Ascending aorta (tissue), 2 donors: ENCODE results near the gene TTC3. TPM values are rescaled to one million over a fixed set of nuclear protein-coding genes. Genes with fewer than 3 reads are reported as not detected.

Source experiments
- DNase-seq, 2 donors: peaks; one replicate each; pipeline ENCODE4 v3.0.0-alpha.2; 2019; ENCODE audit warnings: low spot score in 2 of 2
- H3K27ac ChIP-seq, 2 donors: fragments of 200-600 bp; sonication (generic); one replicate each; pipeline ENCODE4 v1.5.1; 2016 to 2017; ENCODE audit warnings: mild to moderate bottlenecking in 1 of 2
- H3K27me3 ChIP-seq: fragments of 200-600 bp; sonication (generic); one replicate; pipeline ENCODE4 v1.5.1; 2017
- H3K36me3 ChIP-seq, 2 donors: fragments of 200-600 bp; sonication (generic); one replicate each; pipeline ENCODE4 v1.5.1; 2016
- H3K4me1 ChIP-seq, 2 donors: fragments of 200-600 bp; sonication (generic); one replicate each; pipeline ENCODE4 v1.5.1; 2016 to 2017; ENCODE audit warnings: mild to moderate bottlenecking in 1 of 2
- H3K4me3 ChIP-seq, 2 donors: fragments of 200-600 bp; sonication (generic); one replicate each; pipeline ENCODE4 v1.5.1; 2016 to 2017; ENCODE audit warnings: mild to moderate bottlenecking in 1 of 2
- H3K9me3 ChIP-seq, 2 donors: fragments of 200-600 bp; sonication (generic); one replicate each; pipeline ENCODE4 v1.5.1; 2016
- CTCF ChIP-seq, 3 experiments: fragments of 200-600 bp in 2 of 3; fragments of 450-650 bp in 1 of 3; sonication (generic) in 2 of 3; IDR thresholded peaks; one replicate each; pipeline ENCODE4 v1.5.1; 2016 to 2019; ENCODE audit warnings: antibody characterized with exemption in 3 of 3, mild to moderate bottlenecking in 1 of 3, moderate library complexity in 1 of 3
- intact Hi-C: fragments of 100-400 bp; cut with DNase I; formaldehyde crosslinking; loops from one replicate; pipeline ENCODE4 v1.15.1; 2023
- total RNA-seq: library from RNA; depleted of rRNA; stranded (reverse); fragments of >200 nt; gene quantifications from one replicate; pipeline ENCODE4 v1.1.0, GENCODE V29; 2016

The TTC3 gene
- total RNA-seq, 1 donor from 2014 or later: 70.7 TPM

DNA sequence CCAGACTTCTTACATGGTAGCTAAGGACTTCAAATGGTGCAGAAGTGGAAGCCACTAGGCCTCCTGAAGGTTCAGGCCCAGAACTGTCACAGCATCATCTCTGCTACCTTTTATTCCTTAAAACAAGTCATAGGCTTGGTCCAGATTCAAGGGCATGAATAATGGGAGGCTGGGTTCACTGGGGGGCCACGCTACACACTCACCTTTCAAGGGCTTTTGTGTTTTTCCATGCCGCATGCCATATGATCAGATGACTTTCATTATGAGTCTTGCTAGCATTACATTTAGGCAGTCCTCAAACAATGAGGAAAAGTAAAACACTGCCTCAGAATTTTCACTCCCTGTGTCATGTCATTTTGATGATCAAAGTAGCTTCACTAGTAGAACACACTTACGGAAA lies 110.7 kb downstream of the TTC3 start:
- no peak for TF ChIP-seq CTCF (IDR thresholded peaks at IDR 0.05)
- no peaks in the 10 kb centered on the region for H3K27me3 ChIP-seq
- intact Hi-C loops: no loop called here
- no peak for DNase-seq
- H3K36me3 ChIP-seq: peaks cover 13 to 45% of the 10 kb centered on the region in 2 donors
- H3K27ac ChIP-seq: no peak overlapping the region
- no peak overlapping the region for H3K4me3 ChIP-seq
- peaks cover 0 to 5% of the 10 kb centered on the region in 2 donors for H3K4me1 ChIP-seq
- no peaks in the 10 kb centered on the region for H3K9me3 ChIP-seq

DNA sequence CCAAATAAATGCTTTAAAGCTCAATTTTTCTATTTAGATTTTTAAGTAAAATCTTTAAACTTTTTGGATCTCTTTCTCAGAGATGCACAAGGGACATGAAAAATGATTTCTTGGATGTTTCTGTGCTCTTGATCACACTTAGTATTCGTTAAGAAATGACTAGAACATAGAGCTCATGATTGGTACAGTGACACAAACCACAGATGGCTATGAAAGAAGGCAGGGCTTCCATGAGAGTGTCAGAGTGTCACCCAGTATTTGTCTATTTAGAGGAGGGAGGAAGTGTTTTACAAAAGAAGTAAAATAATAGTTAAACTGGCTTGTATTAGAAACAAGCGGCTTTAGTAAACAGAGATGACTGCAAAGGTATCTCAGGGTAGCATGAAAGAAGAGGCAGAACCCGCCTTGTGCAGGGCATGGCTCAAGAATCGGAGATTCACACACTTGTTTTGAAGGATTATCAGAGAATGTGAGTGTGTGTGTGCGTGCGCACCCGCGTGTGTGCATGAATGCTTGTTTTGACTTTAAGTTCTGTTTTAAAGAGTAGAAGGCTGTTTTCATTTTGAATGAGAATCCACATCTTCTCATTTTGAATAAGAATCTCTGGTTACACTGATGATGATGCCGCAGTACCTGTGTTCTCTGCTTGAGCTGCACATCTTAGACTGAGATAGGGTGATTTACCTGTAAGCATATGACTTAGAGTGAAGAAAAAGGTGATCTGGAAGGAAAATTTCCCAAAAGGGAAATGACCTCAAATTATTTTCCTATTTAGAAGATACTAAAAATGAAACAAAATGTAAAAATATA lies 111.9 kb downstream of the TTC3 start:
- intact Hi-C loops: no loop called here
- Histone ChIP-seq H3K4me1 (peaks cover 0 to 5% of the 10 kb centered on the region in 2 donors), H3K27me3 (no peaks in the 10 kb centered on the region), H3K9me3 (no peaks in the 10 kb centered on the region), H3K36me3 (peaks cover 24 to 47% of the 10 kb centered on the region in 2 donors), H3K4me3 (no peak overlapping the region), H3K27ac (no peak overlapping the region)
- TF ChIP-seq CTCF (IDR thresholded peaks at IDR 0.05): no peak
- DNase-seq: no peak

- Histone ChIP-seq H3K9me3 (no peaks in the 10 kb centered on the region), H3K4me3 (no peak overlapping the region), H3K36me3 (peaks cover 38 to 58% of the 10 kb centered on the region in 2 donors), H3K27me3 (no peaks in the 10 kb centered on the region), H3K27ac (no peak overlapping the region), H3K4me1 (no peaks in the 10 kb centered on the region)
- TF ChIP-seq CTCF (IDR thresholded peaks at IDR 0.05): no peak
- DNase-seq: no peak
- intact Hi-C loops: no loop called here
Observed at GRCh38 chr21:37186983-37187382, 113.9 kb downstream of the TTC3 start.

GRCh38 chr21:37188825-37189224 lies 115.8 kb downstream of the TTC3 start:
- H3K27ac ChIP-seq: no peak overlapping the region
- no peak for TF ChIP-seq CTCF (IDR thresholded peaks at IDR 0.05)
- no peaks in the 10 kb centered on the region for H3K9me3 ChIP-seq
- H3K4me1 ChIP-seq: no peaks in the 10 kb centered on the region
- H3K36me3 ChIP-seq: peaks cover 43 to 64% of the 10 kb centered on the region in 2 donors
- no peak overlapping the region for H3K4me3 ChIP-seq
- H3K27me3 ChIP-seq: no peaks in the 10 kb centered on the region
- no peak for DNase-seq
- intact Hi-C loops: no loop called here

DNA sequence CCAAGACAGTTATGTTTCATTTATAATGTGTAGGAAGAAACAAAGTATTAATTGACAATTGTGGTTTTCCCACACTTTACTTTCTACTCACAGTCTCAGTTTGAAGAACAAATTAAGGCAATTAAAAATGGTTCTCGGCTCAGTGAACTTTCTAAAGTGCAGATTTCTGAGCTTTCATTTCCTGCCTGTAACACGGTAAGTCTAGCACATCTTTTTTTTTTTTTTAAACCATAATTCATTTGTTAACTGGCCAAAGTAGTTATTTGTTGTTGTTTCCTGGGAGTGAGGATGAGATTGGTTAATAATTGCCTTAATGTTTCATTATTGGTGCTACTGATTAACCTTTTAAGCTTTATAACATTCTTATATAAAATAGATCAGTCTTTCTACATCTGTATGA lies 119.0 kb downstream of the TTC3 start:
- H3K36me3 ChIP-seq: peaks cover 38 to 73% of the 10 kb centered on the region in 2 donors
- DNase-seq: no peak

More for the DNA sequence above, 119.0 kb downstream of the TTC3 start:
- no peaks in the 10 kb centered on the region for H3K27me3 ChIP-seq
- no peak overlapping the region for H3K27ac ChIP-seq
- no peak for TF ChIP-seq CTCF (IDR thresholded peaks at IDR 0.05)
- intact Hi-C loops: no loop called here
- H3K9me3 ChIP-seq: no peaks in the 10 kb centered on the region
- H3K4me3 ChIP-seq: no peak overlapping the region
- H3K4me1 ChIP-seq: no peaks in the 10 kb centered on the region
